ENCODE measurements around the gene FAM53B.

The FAM53B gene

GRCh38 chr10:124658591-124659242 is 85.5 kb downstream of the FAM53B start:
- DNase-seq, result no peak

- DNase-seq, result no peak
Observed at GRCh38 chr10:124657806-124658205, 86.4 kb downstream of the FAM53B start.

- no peak for DNase-seq
Observed at GRCh38 chr10:124656541-124656940, 87.6 kb downstream of the FAM53B start.

- no peak for DNase-seq
Observed at GRCh38 chr10:124656113-124656490, 88.1 kb downstream of the FAM53B start.

GRCh38 chr10:124655191-124656112 is 88.7 kb downstream of the FAM53B start:
- DNase-seq, result no peak

- no peak for DNase-seq
Observed at GRCh38 chr10:124654686-124655085, 89.5 kb downstream of the FAM53B start.

- no peak for DNase-seq
Observed at GRCh38 chr10:124653811-124654651, 90.1 kb downstream of the FAM53B start.

- DNase-seq, result no peak
Observed at GRCh38 chr10:124653311-124653710, 90.9 kb downstream of the FAM53B start.

- no peak for DNase-seq
Observed at GRCh38 chr10:124652701-124653100, 91.5 kb downstream of the FAM53B start.

GRCh38 chr10:124652200-124652599 is 92.0 kb downstream of the FAM53B start:
- no peak for DNase-seq

GRCh38 chr10:124651402-124651891 is 92.7 kb downstream of the FAM53B start:
- no peak for DNase-seq

- peak; percentile 65 for DNase-seq
Observed at GRCh38 chr10:124650820-124651401, 93.3 kb downstream of the FAM53B start.

GRCh38 chr10:124650263-124650662 is 93.9 kb downstream of the FAM53B start:
- DNase-seq, result no peak

GRCh38 chr10:124649214-124649613 is 95.0 kb downstream of the FAM53B start:
- DNase-seq, result no peak

- no peak for DNase-seq
Observed at GRCh38 chr10:124648738-124649137, 95.4 kb downstream of the FAM53B start.

GRCh38 chr10:124648131-124648475 is 96.1 kb downstream of the FAM53B start:
- DNase-seq, result no peak

GRCh38 chr10:124647421-124648130 is 96.6 kb downstream of the FAM53B start:
- peak; percentile 46 for DNase-seq

GRCh38 chr10:124646483-124647352 is 97.5 kb downstream of the FAM53B start:
- no peak for DNase-seq

- no peak for DNase-seq
Observed at GRCh38 chr10:124645467-124646095, 98.6 kb downstream of the FAM53B start.

- no peak for DNase-seq
Observed at GRCh38 chr10:124644771-124645415, 99.3 kb downstream of the FAM53B start.

Measured in NK-92 treated with Interleukin-12 subunit alpha and Interleukin-12 subunit beta, amount 100 ng/mL, for 24 hours (cell line).